Stomach (tissue), 4 donors: Measurements from ENCODE around the gene NVL.

Experiments
- EP300 ChIP-seq: sonication (generic); formaldehyde crosslinking; IDR thresholded peaks from one replicate; pipeline ENCODE4 v1.6.1; 2017; ENCODE audit warnings: antibody characterized with exemption
- POLR2AphosphoS5 ChIP-seq, 3 donors: sonication (generic); formaldehyde crosslinking; IDR thresholded peaks; one replicate each; pipeline ENCODE4 v1.6.1; 2016; ENCODE audit warnings: antibody characterized with exemption in 3 of 3
- TF ChIP-seq, protein P1 (sequence below), 7 experiments: fragments of 450-650 bp in 4 of 7; fragments of 200-600 bp in 3 of 7; sonication (generic) in 3 of 7; IDR thresholded peaks; one replicate each; pipeline ENCODE4 v1.5.1; 2016 to 2019; ENCODE audit warnings: antibody characterized with exemption in 7 of 7, control low read depth in 2 of 7, mild to moderate bottlenecking in 1 of 7

DNA sequence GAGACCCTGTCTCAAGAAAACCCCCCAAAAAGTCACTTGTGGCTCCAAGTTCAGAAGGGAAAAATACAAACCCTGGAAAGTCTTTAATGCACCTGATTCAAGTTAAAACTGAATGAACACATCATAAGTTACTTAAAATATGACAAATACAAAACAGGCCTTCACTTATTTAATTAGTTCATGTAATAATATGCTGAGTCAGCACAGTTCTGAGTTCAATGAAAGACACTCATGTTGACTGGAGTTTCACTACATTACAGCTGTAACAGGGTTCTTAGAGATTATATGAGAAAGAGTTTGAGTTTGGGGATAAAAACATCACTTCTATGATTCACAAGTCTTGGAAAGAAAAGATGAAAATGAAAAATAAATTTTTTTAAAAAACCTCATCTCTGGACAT lies 96.0 kb downstream of the NVL start:
- TF ChIP-seq EP300 (no peak), POLR2AphosphoS5 (IDR thresholded peaks at IDR 0.05) (no peak)
- TF ChIP-seq, protein P1, sequence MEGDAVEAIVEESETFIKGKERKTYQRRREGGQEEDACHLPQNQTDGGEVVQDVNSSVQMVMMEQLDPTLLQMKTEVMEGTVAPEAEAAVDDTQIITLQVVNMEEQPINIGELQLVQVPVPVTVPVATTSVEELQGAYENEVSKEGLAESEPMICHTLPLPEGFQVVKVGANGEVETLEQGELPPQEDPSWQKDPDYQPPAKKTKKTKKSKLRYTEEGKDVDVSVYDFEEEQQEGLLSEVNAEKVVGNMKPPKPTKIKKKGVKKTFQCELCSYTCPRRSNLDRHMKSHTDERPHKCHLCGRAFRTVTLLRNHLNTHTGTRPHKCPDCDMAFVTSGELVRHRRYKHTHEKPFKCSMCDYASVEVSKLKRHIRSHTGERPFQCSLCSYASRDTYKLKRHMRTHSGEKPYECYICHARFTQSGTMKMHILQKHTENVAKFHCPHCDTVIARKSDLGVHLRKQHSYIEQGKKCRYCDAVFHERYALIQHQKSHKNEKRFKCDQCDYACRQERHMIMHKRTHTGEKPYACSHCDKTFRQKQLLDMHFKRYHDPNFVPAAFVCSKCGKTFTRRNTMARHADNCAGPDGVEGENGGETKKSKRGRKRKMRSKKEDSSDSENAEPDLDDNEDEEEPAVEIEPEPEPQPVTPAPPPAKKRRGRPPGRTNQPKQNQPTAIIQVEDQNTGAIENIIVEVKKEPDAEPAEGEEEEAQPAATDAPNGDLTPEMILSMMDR (IDR thresholded peaks at IDR 0.05) = no peak
